22Rv1 (cell line): ENCODE data around the gene PKMYT1.
"Not testable (repeated sequence)": the region's sequence is repeated elsewhere in the genome, so short reads cannot be mapped to it uniquely, and the experiment has no call there.

Experiments used
- ZFX ChIP-seq: fragments of 450-650 bp; IDR thresholded peaks from 2 replicates; pipeline ENCODE4 v1.6.1; 2017; ENCODE audit warnings: antibody characterized with exemption, borderline replicate concordance
- TF ChIP-seq, protein P1 (sequence below): fragments of 450-650 bp; IDR thresholded peaks from 2 replicates; pipeline ENCODE4 v1.5.1; 2017; ENCODE audit warnings: mild to moderate bottlenecking

DNA sequence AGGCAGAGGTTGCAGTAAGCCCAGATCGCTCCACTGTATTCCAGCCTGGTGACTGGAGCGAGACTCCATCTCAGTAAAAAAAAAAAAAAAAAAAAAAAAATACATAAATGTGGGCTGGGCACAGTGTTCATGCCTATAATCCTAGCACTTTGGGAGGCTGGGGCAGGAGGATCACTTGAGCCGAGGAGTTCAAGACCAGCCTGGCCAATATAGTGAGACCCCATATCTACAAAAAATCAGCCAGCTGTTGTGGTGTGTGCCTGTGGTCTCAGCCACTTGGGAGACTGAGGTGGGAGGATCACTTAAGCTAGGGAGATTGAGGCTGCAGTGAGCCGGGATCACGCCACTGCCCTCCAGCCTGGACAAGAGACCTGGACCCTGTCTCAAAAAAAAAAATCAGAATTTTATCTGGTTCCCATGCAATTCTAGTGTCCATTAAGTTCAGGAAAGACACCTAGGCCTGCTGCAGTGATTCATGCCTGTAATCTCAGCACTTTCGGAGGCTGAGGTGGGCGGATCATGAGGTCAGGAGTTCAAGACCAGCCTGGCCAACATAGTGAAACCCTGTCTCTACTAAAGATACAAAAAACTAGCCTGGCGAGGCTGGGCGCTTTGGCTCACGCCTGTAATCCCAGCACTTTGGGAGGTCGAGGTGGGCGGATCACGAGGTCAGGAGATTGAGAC lies 48.9 kb downstream of the PKMYT1 start:
- TF ChIP-seq, protein P1, sequence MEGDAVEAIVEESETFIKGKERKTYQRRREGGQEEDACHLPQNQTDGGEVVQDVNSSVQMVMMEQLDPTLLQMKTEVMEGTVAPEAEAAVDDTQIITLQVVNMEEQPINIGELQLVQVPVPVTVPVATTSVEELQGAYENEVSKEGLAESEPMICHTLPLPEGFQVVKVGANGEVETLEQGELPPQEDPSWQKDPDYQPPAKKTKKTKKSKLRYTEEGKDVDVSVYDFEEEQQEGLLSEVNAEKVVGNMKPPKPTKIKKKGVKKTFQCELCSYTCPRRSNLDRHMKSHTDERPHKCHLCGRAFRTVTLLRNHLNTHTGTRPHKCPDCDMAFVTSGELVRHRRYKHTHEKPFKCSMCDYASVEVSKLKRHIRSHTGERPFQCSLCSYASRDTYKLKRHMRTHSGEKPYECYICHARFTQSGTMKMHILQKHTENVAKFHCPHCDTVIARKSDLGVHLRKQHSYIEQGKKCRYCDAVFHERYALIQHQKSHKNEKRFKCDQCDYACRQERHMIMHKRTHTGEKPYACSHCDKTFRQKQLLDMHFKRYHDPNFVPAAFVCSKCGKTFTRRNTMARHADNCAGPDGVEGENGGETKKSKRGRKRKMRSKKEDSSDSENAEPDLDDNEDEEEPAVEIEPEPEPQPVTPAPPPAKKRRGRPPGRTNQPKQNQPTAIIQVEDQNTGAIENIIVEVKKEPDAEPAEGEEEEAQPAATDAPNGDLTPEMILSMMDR, result not testable (repeated sequence)
- TF ChIP-seq ZFX, result not testable (repeated sequence)
